Hindlimb muscle (tissue), 1 donor: ENCODE results near the gene PALMD. TPM values are rescaled to one million over a fixed set of nuclear protein-coding genes. Genes with fewer than 3 reads are reported as not detected.

Experiments used
- DNase-seq: peaks from one replicate; pipeline ENCODE4 v3.0.0-alpha.2; 2013
- polyA plus RNA-seq: library from polyadenylated mRNA; unstranded; fragments of 120-200 nt; gene quantifications from one replicate; pipeline ENCODE4 v1.2.1, GENCODE V29; 2013; ENCODE audit not compliant: insufficient read length

PALMD gene, protein sequence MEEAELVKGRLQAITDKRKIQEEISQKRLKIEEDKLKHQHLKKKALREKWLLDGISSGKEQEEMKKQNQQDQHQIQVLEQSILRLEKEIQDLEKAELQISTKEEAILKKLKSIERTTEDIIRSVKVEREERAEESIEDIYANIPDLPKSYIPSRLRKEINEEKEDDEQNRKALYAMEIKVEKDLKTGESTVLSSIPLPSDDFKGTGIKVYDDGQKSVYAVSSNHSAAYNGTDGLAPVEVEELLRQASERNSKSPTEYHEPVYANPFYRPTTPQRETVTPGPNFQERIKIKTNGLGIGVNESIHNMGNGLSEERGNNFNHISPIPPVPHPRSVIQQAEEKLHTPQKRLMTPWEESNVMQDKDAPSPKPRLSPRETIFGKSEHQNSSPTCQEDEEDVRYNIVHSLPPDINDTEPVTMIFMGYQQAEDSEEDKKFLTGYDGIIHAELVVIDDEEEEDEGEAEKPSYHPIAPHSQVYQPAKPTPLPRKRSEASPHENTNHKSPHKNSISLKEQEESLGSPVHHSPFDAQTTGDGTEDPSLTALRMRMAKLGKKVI
- polyA plus RNA-seq: 106 TPM

DNA sequence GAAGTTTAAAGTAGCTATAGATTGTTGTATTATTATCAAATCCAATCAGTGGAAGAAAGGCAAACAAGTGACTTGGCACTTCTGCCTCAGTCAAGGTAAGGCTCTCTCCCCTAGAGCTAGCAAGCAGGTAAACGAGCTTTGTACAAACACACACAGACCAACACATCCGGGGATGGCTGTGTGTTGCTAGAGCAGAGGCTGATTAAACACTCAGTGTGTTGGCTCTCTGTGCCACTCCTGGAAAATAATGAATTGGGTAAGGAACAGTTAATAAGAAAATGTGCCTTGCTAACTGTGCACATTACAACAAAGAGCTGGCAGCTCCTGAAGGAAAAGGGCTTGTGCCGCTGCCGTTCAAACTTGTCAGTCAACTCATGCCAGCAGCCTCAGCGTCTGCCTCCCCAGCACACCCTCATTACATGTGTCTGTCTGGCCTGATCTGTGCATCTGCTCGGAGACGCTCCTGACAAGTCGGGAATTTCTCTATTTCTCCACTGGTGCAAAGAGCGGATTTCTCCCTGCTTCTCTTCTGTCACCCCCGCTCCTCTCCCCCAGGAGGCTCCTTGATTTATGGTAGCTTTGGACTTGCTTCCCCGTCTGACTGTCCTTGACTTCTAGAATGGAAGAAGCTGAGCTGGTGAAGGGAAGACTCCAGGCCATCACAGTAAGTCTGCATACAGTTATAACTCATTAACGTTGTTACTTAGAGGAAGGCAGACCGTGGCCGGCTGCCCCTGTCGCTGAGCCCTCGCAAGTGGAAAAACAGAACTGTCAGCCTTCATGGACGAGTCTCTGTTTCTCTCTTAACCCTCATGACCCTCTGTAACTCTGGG is at the start of gene PALMD:
Gene PALMD, plus strand, starts transcription at position 415 of the 833 bp plus-strand sequence. Its CDS starts 205 bp downstream, at position 620.
- DNase-seq: peak; percentile 55

DNA sequence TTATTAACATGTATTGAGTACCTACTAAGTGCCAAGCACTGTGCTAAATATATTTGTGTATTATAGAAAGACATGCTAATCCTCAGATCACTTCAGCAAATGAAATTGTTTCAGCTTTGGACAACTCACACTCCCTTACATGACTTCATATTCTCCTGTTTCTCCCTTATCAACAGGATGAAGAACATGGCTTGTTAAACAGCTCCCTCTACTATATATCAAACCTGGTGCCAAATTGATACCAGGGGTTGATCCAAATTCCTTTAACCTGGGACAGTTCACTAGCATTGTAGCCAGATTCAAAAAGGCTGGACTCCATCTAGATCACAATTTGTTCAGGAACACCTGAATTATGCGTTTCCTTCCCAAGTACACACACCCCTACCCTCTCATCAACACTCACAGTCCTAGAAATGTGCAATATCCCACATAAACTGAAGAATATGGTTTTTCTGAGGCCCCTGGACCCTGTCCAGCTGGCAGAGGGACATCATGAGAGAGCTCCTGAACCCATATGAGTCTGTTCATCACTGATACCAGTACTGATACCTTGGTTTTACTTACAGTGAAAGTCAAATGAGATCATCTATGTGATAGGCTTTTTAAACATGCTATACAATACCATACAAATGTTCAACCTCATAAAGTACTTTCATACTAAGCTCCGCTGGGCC is 47.0 kb upstream of the PALMD start:
- DNase-seq: no peak

DNA sequence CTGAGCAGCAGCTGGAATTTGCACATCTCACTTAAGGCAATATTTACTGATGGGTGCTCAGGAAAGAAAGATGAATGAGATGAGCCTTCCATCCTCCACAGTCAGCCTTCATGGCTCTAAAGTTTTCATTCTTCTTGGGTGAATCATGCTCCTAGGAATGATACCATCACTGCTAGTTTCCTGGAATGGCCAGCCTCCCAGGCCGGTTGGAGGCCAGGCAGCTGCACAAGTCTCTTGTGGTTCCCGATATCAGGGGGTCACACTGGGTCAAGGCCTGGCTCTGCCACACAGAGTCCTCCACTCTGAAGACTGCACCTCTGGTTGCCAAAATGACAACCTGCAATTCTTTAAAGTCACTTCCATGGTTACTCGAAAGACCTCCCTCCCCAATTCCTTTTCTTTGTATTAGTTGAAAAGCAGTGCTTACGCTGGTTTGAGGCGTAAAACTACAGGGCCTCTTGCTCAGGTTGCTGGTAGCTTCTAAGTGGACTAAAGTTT is 46.2 kb upstream of the PALMD start:
- no peak for DNase-seq

DNA sequence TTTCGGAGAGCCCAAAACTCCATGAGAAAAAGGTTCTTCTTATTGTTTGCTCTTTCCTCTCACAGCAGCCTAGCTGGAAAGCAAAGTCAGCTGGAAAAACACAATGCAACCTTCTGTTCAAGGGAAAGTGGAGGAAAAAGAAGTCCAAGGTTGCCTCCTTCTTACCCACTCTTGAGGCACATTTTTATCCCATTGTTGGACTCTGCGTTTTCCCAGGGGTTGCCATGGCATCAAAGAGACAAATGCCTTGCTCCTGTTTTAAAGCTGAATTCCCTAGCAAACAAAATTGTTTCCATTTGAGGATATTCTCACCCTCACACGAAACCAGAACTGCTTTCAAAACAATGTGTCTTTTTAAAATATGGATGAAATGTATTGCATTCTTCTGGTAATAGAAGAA is 45.1 kb upstream of the PALMD start:
- no peak for DNase-seq

DNA sequence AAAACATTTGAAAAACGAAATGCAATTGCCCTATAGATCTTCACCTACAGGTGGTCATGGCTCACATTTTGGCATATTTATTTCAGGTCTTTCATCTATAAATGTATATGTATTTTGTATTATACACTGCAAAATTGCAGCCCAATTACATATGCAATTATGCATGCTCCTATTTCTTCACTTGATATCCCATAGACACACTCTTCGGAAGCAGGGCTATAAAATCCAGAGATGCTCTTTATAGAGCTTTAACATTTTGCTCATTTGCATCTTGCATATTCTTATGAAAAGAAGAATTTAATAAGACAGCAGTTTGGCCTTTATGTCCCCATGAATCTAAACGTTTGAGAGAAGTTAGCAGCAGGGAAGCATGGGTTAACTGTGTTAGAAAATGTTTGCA is 44.7 kb upstream of the PALMD start:
- DNase-seq: no peak

DNA sequence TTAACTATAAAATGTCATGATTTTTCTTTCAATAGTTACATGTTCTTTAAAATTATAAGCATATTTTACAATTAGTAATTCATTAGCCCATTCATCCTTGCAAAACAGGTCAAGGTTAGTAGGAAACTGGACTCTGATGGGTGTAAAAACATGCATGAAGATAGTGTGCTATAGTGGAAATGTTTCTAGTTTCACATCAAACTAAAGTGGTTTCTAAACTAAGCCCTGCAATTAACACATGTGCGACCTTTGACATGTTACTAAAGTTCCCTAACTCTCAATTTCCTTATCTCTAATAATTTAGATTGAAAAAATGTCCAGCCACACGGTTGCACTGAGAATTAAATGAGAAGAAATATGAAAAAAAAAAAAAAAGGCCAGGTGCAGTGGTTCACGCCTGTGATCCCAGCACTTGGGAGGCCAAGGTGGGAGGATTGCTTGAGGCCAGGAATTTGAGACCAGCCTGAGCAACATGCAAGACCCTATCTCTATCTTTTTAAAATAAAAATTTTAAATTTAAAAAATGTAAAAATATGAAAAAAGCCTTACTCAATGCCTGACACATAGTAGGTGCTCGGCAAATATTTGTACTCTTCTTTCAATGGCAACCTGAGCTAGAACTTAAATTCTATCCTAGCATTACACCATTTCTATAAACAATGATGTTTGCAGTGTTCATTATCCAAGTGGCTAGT is 44.1 kb upstream of the PALMD start:
- DNase-seq: no peak

DNA sequence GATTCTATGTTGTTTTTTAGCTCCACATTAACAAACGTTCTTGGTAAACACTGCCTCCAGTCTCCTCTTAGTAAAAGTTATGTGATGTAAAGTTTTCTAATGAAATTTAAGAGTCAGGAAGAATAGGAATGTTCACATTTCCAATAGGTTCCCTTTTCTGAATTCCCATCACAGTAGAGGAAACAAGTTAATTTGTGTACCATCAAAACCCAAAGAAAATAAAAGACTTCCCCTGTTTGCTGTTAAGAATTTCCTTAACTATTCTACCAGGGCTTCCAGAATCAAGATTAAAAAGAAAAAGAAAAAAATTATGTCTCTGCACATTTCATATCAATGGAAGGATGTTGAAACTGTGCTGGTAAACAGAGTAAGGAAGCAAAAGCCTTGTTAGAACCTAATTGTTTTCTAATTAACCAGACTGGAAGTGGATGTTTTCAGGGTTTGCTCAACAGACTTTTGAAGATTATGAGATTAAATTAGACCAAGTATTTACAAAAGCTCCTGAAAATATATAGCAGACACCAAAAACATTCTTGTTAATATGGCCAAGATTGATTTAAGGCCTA is 43.4 kb upstream of the PALMD start:
- no peak for DNase-seq

DNA sequence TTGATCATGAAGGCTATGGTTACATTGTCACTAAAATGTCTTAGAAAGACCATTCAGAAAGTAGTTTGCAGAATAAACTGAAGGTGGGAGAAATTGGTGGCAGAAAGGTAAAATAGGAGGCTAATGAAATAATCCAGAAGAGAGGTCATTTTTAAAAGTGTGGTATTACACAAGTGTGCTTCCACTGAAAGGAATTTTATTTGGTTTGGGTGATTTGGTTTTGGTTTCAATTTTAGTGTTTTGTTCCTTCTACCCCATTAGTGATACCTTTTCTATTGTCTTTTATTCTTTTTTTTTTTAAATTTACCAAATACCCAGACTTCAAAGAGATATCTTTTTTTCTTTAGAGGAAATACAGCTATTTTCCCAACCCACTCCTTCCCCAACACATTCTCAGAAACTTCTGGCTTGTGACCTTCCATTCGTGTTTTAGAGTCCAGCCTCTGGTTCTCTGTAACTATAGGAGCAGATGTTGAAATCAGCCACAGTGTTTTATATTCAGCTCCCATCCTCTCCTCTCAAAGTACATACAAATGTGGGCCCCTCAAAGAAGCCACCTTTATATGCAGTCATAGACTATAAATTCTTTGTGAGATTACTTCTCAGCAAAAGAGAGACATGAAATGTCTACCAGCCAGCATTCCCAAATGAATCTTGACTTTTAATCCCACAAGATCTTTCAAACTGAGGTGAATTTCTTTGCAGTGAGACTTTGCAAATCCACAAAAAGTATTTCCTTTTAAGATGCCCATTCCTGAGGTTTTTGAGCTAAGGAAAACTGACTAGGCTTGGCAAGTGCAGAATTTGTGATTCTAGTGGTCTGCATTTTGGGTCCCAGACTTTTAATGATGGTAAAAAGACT is 42.0 kb upstream of the PALMD start:
- no peak for DNase-seq

DNA sequence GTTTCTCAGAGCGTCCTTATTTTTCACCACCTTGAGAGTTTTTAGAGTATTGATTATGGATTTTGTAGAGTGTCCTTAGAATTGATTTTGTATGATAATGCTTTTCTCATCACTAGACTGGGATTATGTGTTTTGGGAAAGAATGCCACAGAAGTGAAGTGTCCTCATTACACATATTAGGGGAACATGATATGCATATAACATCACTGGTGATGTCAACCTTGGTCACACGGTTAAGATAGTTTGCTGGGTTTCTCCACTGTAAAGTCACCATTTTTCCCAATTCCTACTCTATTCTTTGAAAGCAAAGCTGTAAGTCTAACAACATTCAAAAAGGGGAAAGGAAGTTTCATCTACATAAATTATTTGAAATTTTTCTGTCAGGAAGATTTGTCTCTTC is 39.6 kb upstream of the PALMD start:
- DNase-seq: no peak

DNA sequence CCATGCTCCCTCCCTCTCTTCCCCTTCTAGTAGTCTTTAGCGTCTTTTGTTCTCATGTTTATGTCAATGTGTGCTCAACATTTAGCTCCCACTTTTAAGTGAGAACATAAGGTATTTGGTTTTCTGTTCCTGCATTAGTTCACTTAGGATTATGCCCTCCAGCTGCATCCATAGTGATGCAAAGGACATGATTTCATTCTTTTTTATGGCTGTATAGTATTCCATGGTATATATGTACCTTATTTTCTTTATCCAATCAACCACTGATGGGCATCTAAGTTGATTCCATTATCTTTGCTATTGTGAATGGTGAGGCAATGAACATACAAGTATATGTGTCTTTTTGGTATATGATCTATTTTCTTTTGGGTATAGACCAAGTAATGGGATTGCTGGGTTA is 38.3 kb upstream of the PALMD start:
- DNase-seq: no peak

DNA sequence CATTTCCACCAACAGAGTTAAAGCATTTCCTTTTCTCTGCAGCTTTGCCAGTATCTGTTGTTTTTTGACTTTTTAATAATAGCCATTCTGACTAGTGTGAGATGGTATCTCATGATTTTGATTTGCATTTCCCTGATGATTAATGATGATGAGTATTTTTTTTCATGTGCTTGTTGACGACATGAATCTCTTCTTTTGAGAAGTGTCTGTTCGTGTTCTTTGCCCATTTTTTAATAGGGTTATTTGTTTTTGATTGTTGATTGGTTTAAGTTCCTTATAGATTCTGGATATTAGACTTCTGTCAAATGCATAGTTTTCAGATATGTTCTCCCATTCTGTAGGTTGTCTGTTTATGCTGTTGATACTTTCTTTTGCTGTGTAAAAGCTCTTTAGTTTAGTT is 37.9 kb upstream of the PALMD start:
- DNase-seq: no peak

DNA sequence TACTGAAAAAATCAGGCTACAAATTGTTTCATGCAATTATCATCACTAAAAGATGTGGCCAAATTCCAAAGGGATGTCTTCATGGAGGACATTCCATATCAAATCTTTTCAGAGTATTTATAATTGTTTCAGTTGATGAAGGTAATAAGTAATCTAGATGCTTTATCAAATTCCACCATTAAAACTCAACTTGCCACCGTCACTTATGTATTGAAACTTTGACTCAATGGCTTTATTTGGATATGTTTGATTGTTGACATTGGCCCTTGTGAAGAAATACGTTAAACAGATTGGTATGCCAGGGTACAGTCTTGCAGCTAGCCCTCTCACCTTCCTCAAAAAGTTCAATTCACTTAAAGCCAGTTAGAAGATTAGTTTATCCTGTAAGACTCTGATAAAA is 32.2 kb upstream of the PALMD start:
- no peak for DNase-seq

DNA sequence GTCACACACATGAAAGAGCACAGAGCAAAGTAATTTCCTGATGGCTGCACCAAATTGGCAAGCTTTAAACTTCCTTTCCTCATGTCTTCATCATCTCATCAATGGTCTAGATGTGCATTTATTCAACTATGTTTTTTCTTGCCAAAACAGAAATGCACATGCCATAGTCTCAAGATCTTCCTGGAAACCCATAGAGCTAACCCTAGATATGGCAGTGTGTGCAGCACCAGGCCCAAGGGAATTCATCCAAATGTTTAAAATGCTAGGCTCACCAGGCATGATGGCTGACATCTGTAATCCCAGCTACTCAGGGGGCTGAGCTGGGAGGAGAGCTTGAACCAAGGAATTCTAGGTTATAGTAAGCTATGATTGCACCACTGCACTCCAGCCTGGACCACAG is 31.2 kb upstream of the PALMD start:
- no peak for DNase-seq

DNA sequence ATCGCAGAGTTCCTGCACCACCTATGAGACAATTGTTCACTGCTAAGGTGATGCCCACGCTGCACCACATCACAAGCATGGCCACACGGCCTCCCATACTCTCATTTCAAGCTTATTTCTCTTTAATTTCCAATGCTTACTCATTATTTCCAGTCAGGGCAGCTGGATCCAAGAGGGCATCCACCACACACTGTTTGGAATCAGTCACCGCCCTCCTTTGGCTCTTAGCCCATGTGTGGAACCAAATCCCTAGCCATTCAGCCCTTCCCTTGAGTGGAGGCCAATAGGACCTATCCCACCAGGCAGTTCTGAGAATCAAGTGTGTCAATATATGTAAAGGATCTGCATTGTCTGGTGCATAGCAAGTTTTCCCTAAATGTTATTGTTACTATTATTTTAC is 26.3 kb upstream of the PALMD start:
- DNase-seq: no peak

DNA sequence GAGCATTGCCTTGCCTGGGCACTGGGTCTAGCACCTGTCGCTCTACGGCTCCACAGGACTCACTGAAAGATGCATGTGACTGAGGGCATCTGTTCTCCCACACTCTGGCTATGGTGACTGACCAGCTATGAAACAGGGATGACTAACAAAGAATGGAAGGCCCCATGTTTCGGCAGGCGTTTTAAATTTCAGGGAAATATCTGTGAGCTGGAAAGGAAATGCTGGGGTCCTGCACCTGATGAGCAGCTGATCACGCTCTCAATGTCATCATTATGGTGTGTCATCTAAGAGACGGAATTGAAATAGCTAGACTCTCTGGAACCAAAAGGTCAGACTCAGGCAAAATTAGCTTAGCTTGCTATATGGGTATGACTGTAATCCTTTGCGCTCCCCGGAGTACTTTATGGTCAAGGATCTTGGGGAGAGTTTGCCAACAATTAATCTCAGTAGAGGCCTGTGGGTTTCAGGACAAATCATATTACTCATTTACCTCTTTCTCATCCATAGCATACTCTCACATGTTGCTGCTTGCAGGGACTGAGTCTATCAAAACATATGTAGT is 24.5 kb upstream of the PALMD start:
- DNase-seq: no peak

DNA sequence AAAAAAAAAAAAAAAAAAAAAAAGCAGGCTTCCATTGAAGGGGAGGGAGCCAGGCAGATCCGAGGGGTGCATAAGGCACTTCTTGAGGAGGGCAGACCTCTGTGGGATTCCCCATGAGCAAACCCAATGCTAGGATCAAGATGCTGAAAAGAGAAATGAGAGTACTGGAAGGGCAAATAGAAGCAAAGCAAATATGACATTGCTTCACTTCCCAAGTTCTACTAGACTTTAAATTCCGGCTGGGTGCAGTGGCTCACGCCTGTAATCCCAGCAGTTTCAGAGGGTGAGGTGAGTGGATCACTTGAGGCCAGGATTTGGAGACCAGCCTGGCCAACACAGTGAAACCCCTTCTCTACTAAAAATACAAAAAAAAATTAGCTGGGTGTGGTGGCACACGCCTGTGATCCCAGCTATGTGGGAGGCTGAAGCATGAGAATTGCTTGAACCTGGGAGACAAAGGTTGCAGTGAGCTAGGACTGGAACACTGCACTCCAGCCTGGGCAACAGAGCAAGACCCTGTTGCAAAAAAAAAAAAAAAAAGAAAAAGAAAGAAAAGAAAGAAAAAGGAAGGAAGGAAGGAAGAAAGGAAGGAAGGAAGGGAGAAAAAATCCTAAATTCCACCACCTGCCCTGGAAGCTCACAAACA is 23.1 kb upstream of the PALMD start:
- no peak for DNase-seq

DNA sequence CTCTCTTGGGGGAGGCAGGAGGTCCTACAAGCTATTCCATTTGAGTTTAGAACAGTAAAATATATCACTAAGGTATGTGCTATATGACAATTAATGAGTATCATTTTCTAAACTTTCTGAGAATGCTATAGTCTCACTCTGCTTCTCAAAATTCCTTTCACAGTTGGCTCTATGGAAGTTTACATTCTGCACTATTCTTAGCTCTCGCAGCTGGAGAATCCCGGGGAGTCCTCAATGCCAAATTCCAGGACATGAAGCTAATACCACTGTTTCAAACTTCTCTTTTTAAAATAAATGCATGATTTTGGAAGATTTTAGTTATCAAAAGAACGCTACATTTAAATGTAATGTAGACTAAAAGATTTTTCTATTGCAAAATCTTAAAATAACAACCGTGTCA is 22.4 kb upstream of the PALMD start:
- DNase-seq: no peak

DNA sequence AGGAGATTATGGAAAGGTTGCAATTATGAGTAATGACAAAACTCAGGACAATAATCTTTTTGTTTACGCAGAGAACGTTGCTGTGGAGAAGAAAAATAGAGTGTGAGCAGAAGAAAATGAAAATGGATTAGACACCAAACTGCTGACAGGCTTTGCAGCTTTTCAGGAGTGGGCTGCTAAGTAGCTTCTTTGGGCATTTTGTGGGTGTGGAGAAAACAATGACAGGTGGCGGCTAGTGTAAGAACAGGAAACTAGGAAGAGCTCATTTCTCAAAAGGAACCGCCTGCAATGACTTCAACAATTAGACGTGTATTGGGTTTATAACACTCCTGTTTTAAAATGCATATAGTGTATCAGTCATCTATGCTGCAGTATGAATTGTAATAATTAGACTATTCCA is 18.3 kb upstream of the PALMD start:
- DNase-seq: no peak

DNA sequence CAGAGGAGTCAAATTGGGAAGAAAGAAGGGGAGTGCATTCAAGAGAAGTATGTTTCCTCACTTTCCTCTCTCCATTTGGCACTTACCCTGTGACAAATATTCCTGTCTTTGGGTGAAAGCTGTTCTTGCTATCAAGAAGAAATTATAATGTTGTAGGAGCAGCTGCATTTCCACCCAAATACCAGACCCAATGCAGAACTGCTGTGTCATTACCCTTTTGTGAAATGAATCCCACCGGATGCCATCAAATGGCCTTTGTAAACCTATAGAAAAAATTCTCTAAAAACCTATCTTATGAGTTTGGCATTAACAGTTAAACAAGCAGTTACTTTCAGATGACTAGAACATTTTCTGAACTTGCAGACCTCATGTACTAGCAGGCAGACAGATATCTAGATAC is 16.7 kb upstream of the PALMD start:
- no peak for DNase-seq
